Stimulated activated CD4-positive, alpha-beta T cell treated with anti-CD3 and anti-CD28 coated beads, Interleukin-4, amount 100 ng/mL, for 24 hours (primary cell): ENCODE data around the gene IRF9.

ENCODE experiments used
- DNase-seq: peaks from one replicate; pipeline ENCODE4 v3.0.0-alpha.2; 2020

Gene IRF9

GRCh38 chr14:24160850-24161804 lies at the start of gene IRF9:
Gene IRF9 (plus strand): TSS chr14:24161265. CDS start chr14:24162145, 880 bp downstream.
- DNase-seq = peak; percentile 99

- DNase-seq = no peak
Observed at GRCh38 chr14:24113379-24113800, 47.7 kb upstream of the IRF9 start.

- peak; percentile 81 for DNase-seq
Observed at GRCh38 chr14:24113801-24114531, 47.1 kb upstream of the IRF9 start.

- DNase-seq = peak; percentile 98
Observed at GRCh38 chr14:24114532-24115421, 46.3 kb upstream of the IRF9 start, which contains the start of the genes DCAF11 and NRL. Gene DCAF11 (plus strand): TSS chr14:24114777. CDS start chr14:24115595, 818 bp downstream. Gene NRL (minus strand): TSS chr14:24114949. CDS start chr14:24082848, 32,101 bp downstream.

GRCh38 chr14:24115422-24116127 lies 45.5 kb upstream of the IRF9 start:
- DNase-seq = no peak

GRCh38 chr14:24116128-24116814 lies 44.8 kb upstream of the IRF9 start:
- DNase-seq = no peak

- no peak for DNase-seq
Observed at GRCh38 chr14:24117179-24117578, 43.9 kb upstream of the IRF9 start.

- DNase-seq = no peak
Observed at GRCh38 chr14:24119691-24120090, 41.4 kb upstream of the IRF9 start.

- no peak for DNase-seq
Observed at GRCh38 chr14:24121210-24121609, 39.9 kb upstream of the IRF9 start.

GRCh38 chr14:24122416-24122815 lies 38.6 kb upstream of the IRF9 start:
- DNase-seq = no peak

GRCh38 chr14:24122898-24123297 lies 38.2 kb upstream of the IRF9 start:
- DNase-seq = no peak

- no peak for DNase-seq
Observed at GRCh38 chr14:24123424-24124417, 37.3 kb upstream of the IRF9 start.

- DNase-seq = no peak
Observed at GRCh38 chr14:24126939-24127338, 34.1 kb upstream of the IRF9 start.

GRCh38 chr14:24127673-24128072 lies 33.4 kb upstream of the IRF9 start:
- no peak for DNase-seq

- no peak for DNase-seq
Observed at GRCh38 chr14:24129410-24129998, 31.6 kb upstream of the IRF9 start.

GRCh38 chr14:24130380-24130716 lies 30.7 kb upstream of the IRF9 start, which contains the start of gene FITM1:
Gene FITM1 (plus strand): TSS chr14:24130659. CDS start chr14:24131564, 905 bp downstream.
- DNase-seq = no peak

- no peak for DNase-seq
Observed at GRCh38 chr14:24130717-24131548, 30.1 kb upstream of the IRF9 start.

- no peak for DNase-seq
Observed at GRCh38 chr14:24131549-24131966, 29.5 kb upstream of the IRF9 start.
